GM12878 (cell line): ENCODE data around the gene LRRC56. TPM values are rescaled to one million over a fixed set of nuclear protein-coding genes. Genes with fewer than 3 reads are reported as not detected.

Source experiments
- ATAC-seq: fragments of 200-7000 bp; cut with Tn5 transposase; 3 replicates; pipeline ENCODE4 v1.9.1; 2020; ENCODE audit warnings: mild to moderate bottlenecking, moderate library complexity
- BruUV-seq: library from RNA; stranded (reverse); fragments of 400-500 nt; replicated peaks from 2 replicates; lab custom pipeline; 2021; lab: Mats Ljungman, UMichigan
- CTCF ChIA-PET: fragments of 300-600 bp; sonication (Branson Sonifier 250); formaldehyde crosslinking; extraction: SDS; loops from one replicate; lab custom pipeline; 2021; ENCODE audit warnings: inconsistent platforms; lab: Yijun Ruan, JAX
- POLR2A ChIA-PET: fragments of 350-600 bp; formaldehyde crosslinking; extraction: SDS; loops from one replicate; lab custom pipeline; 2021; ENCODE audit warnings: inconsistent platforms; lab: Charles Lee
- RAD21 ChIA-PET: fragments of 300-600 bp; sonication (Branson Sonifier 250); formaldehyde crosslinking; loops from one replicate; lab custom pipeline; 2023; ENCODE audit warnings: antibody characterized with exemption; ENCODE audit not compliant: unreplicated experiment; lab: Charles Lee
- SMC1A ChIA-PET: fragments of 300-600 bp; sonication (Branson Sonifier 250); formaldehyde crosslinking; loops from one replicate; lab custom pipeline; 2023; ENCODE audit not compliant: unreplicated experiment, uncharacterized antibody; lab: Charles Lee
- DNase-seq: peaks from one replicate; pipeline ENCODE4 v3.0.0-alpha.2; 2011; ENCODE audit warnings: low read depth, low spot score
- FAIRE-seq: peaks from 3 replicates; lab custom pipeline; 2011; peaks lifted over from hg19 to GRCh38; lab: Jason Lieb, UNC
- H2AFZ ChIP-seq: 2 replicates; pipeline ENCODE4 v1.6.0; 2011; ENCODE audit warnings: low read depth, low read length, control low read depth; ENCODE audit not compliant: control insufficient read depth
- H3K27ac ChIP-seq: 2 replicates; pipeline ENCODE4 v1.5.1; 2011; ENCODE audit warnings: control low read depth; ENCODE audit not compliant: control insufficient read depth, insufficient read depth
- H3K27me3 ChIP-seq, 2 experiments: replicated peaks in 1 of 2; 2 replicates each; pipeline versions ENCODE4 v1.6.0 to v1.6.1; 2011; ENCODE audit warnings: low read length in 1 of 2; ENCODE audit not compliant: control insufficient read depth in 2 of 2, insufficient read depth in 2 of 2
- H3K36me3 ChIP-seq, 2 experiments: 2 replicates each; pipeline ENCODE4 v1.5.1; 2011; ENCODE audit warnings: low read length in 1 of 2; ENCODE audit not compliant: control insufficient read depth in 2 of 2, insufficient read depth in 2 of 2
- H3K4me1 ChIP-seq: 2 replicates; pipeline ENCODE4 v1.6.1; 2011; ENCODE audit warnings: mild to moderate bottlenecking, low read length, moderate library complexity, mixed read lengths; ENCODE audit not compliant: control insufficient read depth, insufficient read depth
- H3K4me2 ChIP-seq: 2 replicates; pipeline ENCODE4 v1.6.0; 2011; ENCODE audit warnings: control low read depth; ENCODE audit not compliant: control insufficient read depth, insufficient read depth
- H3K4me3 ChIP-seq: fragments of 200-600 bp; sonication (generic); 2 replicates; pipeline ENCODE4 v1.5.1; 2016
- H3K79me2 ChIP-seq: 2 replicates; pipeline ENCODE4 v1.6.0; 2011; ENCODE audit warnings: low read length; ENCODE audit not compliant: control insufficient read depth, insufficient read depth
- H3K9ac ChIP-seq: 2 replicates; pipeline ENCODE4 v1.8.0; 2011; ENCODE audit warnings: low read length, control low read depth, mixed read lengths; ENCODE audit not compliant: control insufficient read depth, insufficient read depth
- H3K9me3 ChIP-seq: replicated peaks from 3 replicates; pipeline ENCODE4 v1.5.1; 2011; ENCODE audit warnings: mild to moderate bottlenecking, low read length; ENCODE audit not compliant: control insufficient read depth, insufficient read depth
- H4K20me1 ChIP-seq: 2 replicates; pipeline ENCODE4 v1.6.0; 2011; ENCODE audit not compliant: control insufficient read depth, insufficient read depth
- BACH1 ChIP-seq: fragments of 450-650 bp; IDR thresholded peaks from 2 replicates; pipeline ENCODE4 v1.6.1; 2017; ENCODE audit warnings: mild to moderate bottlenecking, borderline replicate concordance
- BHLHE40 ChIP-seq, 2 experiments: fragments of 450-650 bp in 1 of 2; IDR thresholded peaks; 2 replicates each; pipeline ENCODE4 v1.6.1; 2011 to 2017; ENCODE audit warnings: low read depth in 2 of 2, borderline replicate concordance in 1 of 2, improper control_type of control experiment in 1 of 2, low read length in 1 of 2, mild to moderate bottlenecking in 1 of 2
- BRCA1 ChIP-seq: IDR thresholded peaks from 2 replicates; pipeline ENCODE4 v1.6.1; 2011; ENCODE audit warnings: low read depth, low read length, improper control_type of control experiment
- ELK1 ChIP-seq: IDR thresholded peaks from 2 replicates; pipeline ENCODE4 v1.6.1; 2012; ENCODE audit warnings: low read depth, low read length, improper control_type of control experiment
- FOS ChIP-seq: IDR thresholded peaks from 3 replicates; pipeline ENCODE4 v1.6.1; 2011; ENCODE audit warnings: borderline replicate concordance; ENCODE audit not compliant: insufficient read length; ENCODE audit errors: extremely low read depth
- IRF3 ChIP-seq: fragments of 450-650 bp; IDR thresholded peaks from 2 replicates; pipeline ENCODE4 v1.6.1; 2014; ENCODE audit warnings: mild to moderate bottlenecking
- LARP7 ChIP-seq: fragments of 450-650 bp; IDR thresholded peaks from 2 replicates; pipeline ENCODE4 v1.6.1; 2017; ENCODE audit warnings: mild to moderate bottlenecking
- MEF2A ChIP-seq: IDR thresholded peaks from 2 replicates; pipeline ENCODE4 v1.6.1; 2011; ENCODE audit warnings: low read depth, mild to moderate bottlenecking, low read length, moderate library complexity; ENCODE audit not compliant: insufficient read depth
- POLR2A ChIP-seq: IDR thresholded peaks from 2 replicates; pipeline ENCODE4 v1.6.1; 2011; ENCODE audit warnings: low read depth, mild to moderate bottlenecking, low read length
- RELA ChIP-seq: fragments of 450-650 bp; IDR thresholded peaks from 2 replicates; pipeline ENCODE4 v1.8.0; 2014; ENCODE audit warnings: borderline replicate concordance; ENCODE audit not compliant: partially characterized antibody
- RFX5 ChIP-seq: IDR thresholded peaks from 2 replicates; pipeline ENCODE4 v1.6.1; 2011; ENCODE audit warnings: low read depth, low read length, improper control_type of control experiment
- SIN3A ChIP-seq: IDR thresholded peaks from 2 replicates; pipeline ENCODE4 v1.6.1; 2012; ENCODE audit warnings: low read depth, low read length, improper control_type of control experiment
- ZNF687 ChIP-seq: fragments of 450-650 bp; IDR thresholded peaks from 2 replicates; pipeline ENCODE4 v1.6.1; 2017; ENCODE audit warnings: mild to moderate bottlenecking, moderate library complexity
- ZSCAN29 ChIP-seq: fragments of 450-650 bp; IDR thresholded peaks from 2 replicates; pipeline ENCODE4 v1.6.1; 2017; ENCODE audit warnings: mild to moderate bottlenecking, moderate library complexity
- WGBS: methylation state at CpG from one replicate; pipeline ENCODE4 v1.1.6; 2016; ENCODE audit warnings: low lambda C conversion rate; ENCODE audit not compliant: insufficient replicate concordance, insufficient coverage; ENCODE audit errors: missing lambda C conversion rate; 5-methylcytosine and 5-hydroxymethylcytosine counted together
- in situ Hi-C: fragments of 300-500 bp; cut with MboI; formaldehyde crosslinking; loops from 9 replicates; pipeline ENCODE4 v1.14.3; 2018; ENCODE audit warnings: mixed read lengths
- intact Hi-C: fragments of 100-400 bp; cut with micrococcal nuclease; formaldehyde crosslinking; loops from one replicate; pipeline ENCODE4 v1.14.2; 2022; ENCODE audit not compliant: unreplicated experiment
- polyA plus RNA-seq, 11 experiments: library from polyadenylated mRNA; depleted of rRNA in 4 of 11; unstranded in 6 of 11; stranded (reverse) in 5 of 11; fragments of >200 nt; fragmentation: Nextera tagmentation in 4 of 11; fragmentation: Illumina TruSeq in 1 of 11; extraction: Ambion mirVana in 4 of 11; extraction: Trizol in 1 of 11; gene quantifications; 1 replicate in 1 of 11; 2 replicates in 10 of 11; pipeline versions ENCODE4 v1.2.1 to v1.2.3, GENCODE V29; 2011 to 2016; ENCODE audit warnings: inconsistent platforms in 2 of 11, missing spikeins in 2 of 11, low read depth in 1 of 11
- total RNA-seq, 4 experiments: library from RNA; depleted of rRNA in 3 of 4; stranded (reverse); fragments of >200 nt in 3 of 4; fragmentation: Illumina TruSeq in 1 of 4; extraction: Trizol in 1 of 4; gene quantifications; 2 replicates each; pipeline versions ENCODE4 v1.2.1 to v1.2.3, GENCODE V29; 2013 to 2021

Gene LRRC56
- total and polyA plus RNA-seq, 10 of the 15 experiments (the other 5 are each of a cell fraction or from before 2014, with no cell fraction given), result 0.02 to 1.9 (median 0.75) TPM; not detected in 1

- ChIA-PET POLR2A (interaction anchor here (0.6 to 2.1 kb wide), 2 partner anchors 54 to 175 kb away, joined by 3 to 7 read pairs; partner anchors contain the start of gene PTDSS2), CTCF (interaction anchor here (1.2 to 2.3 kb wide), 3 partner anchors 15 to 55 kb away, joined by 3 to 11 read pairs (median 3); partner anchors contain the start of gene PTDSS2), RAD21 (interaction anchor here (0.6 kb wide), 1 partner anchor 99 kb away, joined by 6 read pairs; no protein-coding TSS in a partner anchor), SMC1A (interaction anchor here (1.3 to 2.8 kb wide), 3 partner anchors 49 to 254 kb away, joined by 3 to 12 read pairs (median 4); partner anchors contain the start of gene PTDSS2)
- DNase-seq (no peak), FAIRE-seq (no peak), ATAC-seq (peak; percentile 37)
- H3K4me3 ChIP-seq, result peak overlapping the region; percentile 89
- no peaks in the 10 kb centered on the region; the same call in 2 of the 3 replicates for H3K9me3 ChIP-seq
- H4K20me1 ChIP-seq, result no peaks in the 10 kb centered on the region
- no peaks in the 10 kb centered on the region for H3K27me3 ChIP-seq
- in situ Hi-C loops (loop anchor here (5.0 kb wide), 1 partner anchor 52 kb away; the partner anchor contains the start of gene PTDSS2), intact Hi-C loops (no loop called here)
- 15% methylated on average over 59 of the region's 72 CpGs for WGBS
- BruUV-seq, result no TSS peak
- H3K36me3 ChIP-seq, result peaks cover 9 to 21% of the 10 kb centered on the region in 2 experiments
- H3K79me2 ChIP-seq, result peaks cover 43% of the 10 kb centered on the region
- H3K27ac ChIP-seq, result peak overlapping the region; percentile 83
- H2AFZ ChIP-seq, result peak overlapping the region; percentile 34; the same call in 1 of the 2 replicates
- H3K4me1 ChIP-seq, result peaks cover 23% of the 10 kb centered on the region
- peak overlapping the region; percentile 99 for H3K4me2 ChIP-seq
- H3K9ac ChIP-seq, result peak overlapping the region; percentile 76
- peak in 1 of 2 experiments; percentile 84; a peak in 1 of 4 replicates for TF ChIP-seq BHLHE40 (IDR thresholded peaks at IDR 0.05; ENCODE audit: borderline replicate concordance in 1 of 2, low read depth in 2 of 2, low read length in 1 of 2)
- no peak for TF ChIP-seq BRCA1
- 0 out of 2 replicates have a peak, but pooled peaks have one; percentile 35 for TF ChIP-seq SIN3A
- TF ChIP-seq LARP7, result peak; percentile 68; the same call in 1 of the 2 replicates
- TF ChIP-seq RFX5, result no peak
- peak; percentile 57; the same call in 1 of the 2 replicates for TF ChIP-seq ZNF687
- no peak for TF ChIP-seq MEF2A
- TF ChIP-seq RELA, result no peak
- no peak for TF ChIP-seq ELK1
- no peak for TF ChIP-seq FOS
- peak; percentile 65; the same call in 1 of the 2 replicates for TF ChIP-seq POLR2A
- peak; percentile 73; the same call in 1 of the 2 replicates for TF ChIP-seq BACH1
- no peak for TF ChIP-seq IRF3
- no peak for TF ChIP-seq ZSCAN29
Observed at GRCh38 chr11:504053-504993, 33.0 kb upstream of the LRRC56 start.
